Left hindlimb (tissue), 1 donor: Measurements from ENCODE around the gene MATN1.
A peak's percentile ranks its signal among the peaks of the same experiment; 100 is the strongest.
"Not testable (repeated sequence)": the region's sequence is repeated elsewhere in the genome, so short reads cannot be mapped to it uniquely, and the experiment has no call there.

Experiments
- DNase-seq: peaks from one replicate; pipeline ENCODE4 v3.0.0-alpha.2; 2018

Gene MATN1, protein sequence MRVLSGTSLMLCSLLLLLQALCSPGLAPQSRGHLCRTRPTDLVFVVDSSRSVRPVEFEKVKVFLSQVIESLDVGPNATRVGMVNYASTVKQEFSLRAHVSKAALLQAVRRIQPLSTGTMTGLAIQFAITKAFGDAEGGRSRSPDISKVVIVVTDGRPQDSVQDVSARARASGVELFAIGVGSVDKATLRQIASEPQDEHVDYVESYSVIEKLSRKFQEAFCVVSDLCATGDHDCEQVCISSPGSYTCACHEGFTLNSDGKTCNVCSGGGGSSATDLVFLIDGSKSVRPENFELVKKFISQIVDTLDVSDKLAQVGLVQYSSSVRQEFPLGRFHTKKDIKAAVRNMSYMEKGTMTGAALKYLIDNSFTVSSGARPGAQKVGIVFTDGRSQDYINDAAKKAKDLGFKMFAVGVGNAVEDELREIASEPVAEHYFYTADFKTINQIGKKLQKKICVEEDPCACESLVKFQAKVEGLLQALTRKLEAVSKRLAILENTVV

DNA sequence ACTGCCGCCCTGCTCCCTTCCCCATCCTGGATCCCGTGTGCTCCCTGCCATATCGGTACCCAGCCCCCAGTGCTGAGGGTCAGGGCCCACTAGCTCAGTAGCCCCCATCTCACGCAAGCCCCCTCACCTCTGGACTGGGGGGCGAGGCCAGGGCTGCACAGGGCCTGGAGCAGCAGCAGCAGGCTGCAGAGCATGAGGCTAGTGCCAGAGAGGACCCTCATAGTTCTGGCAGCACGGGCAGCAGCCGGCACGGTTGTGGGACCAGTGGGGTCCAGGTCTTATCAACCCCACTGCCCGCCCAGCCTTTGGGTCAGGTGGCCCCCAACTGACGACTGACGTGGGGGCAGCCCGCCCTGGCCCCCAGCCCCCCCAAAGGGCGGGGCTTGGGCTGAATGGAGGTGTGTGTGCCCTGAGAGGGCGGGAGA lies at the start of gene MATN1:
TSS of gene MATN1 (minus strand) at position 255 of the 425 bp plus-strand sequence. CDS start at position 221, 34 bp downstream.
- DNase-seq = no peak

DNA sequence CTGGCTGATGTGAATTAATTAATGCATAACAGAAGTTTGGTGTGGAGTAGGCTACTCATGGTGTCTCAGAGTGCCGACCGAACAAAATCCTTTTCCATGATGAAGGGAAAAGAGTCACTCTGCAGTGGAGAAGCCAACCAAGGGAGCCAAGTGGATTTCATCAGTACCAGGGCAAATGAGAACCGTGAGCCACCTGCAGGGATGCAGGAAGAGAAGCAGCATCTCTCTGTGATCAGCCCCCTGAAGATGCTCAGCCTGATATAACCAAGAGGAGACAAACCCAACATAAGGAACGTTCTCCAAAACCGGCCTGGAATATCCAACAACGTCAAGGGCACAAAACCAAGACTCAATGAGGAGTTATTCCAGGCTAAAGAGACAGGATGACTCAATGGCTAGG lies 47.6 kb upstream of the MATN1 start:
- DNase-seq = no peak

DNA sequence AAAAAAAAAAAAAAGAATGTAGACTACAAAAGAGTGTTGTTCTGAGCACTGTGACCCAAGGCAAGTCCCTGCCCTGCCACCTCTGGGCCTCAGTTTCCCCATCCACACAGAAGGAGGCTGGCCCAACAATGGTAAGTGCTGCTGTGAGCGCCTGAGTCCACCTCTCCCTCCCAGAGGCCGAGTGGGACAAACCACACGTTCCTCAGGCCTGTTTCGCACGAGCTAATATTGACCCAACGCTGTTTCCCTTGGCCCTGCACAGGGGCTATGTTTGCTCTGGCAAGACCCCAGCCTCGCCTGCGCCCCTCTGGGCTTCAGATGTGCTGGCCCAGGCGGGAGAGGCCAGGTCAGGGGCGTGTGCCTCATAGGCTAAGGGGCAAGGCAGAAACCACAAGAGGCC lies 46.8 kb upstream of the MATN1 start:
- DNase-seq = peak; percentile 70

DNA sequence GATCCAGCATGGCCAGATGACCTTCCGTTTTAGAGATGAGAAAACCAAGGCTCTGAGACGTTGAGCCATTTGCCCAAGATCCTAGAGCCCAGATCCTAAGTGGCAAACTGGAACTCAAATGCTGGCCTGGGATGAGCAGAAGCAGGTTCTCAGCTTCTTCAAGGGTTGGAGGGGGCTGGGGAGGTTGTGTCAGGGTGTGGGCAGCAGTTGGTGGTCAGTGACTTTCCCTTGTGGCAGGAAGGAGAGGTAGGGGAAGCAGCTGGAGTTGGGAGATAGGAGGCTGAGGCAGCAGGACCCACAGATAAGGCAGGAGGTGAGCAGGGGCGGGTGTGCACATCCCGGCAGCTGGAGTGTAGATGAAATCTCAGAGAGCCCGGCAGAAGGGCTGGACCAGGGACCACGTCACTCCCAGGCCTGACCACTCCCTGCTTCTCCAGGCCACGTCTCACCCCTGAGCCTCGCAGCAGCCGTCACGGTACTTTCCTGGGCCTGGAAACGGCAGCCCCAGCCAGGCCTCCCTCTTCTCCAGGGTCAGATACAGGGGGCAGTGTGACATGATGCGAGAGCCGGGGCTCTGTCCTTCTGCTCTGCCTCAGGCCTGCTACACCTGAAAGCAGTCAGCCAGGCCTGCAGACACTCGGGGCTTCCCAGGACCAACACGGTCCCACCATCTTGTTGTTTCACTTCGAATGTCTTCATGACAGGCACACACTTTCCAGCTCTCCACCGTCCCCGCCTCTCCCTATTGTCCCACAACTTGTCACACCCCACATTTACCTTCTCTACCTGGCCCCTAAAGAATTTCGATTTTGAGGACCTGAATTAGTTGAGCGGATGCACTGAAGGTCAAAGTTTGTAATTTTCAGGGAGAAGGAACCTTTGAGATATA lies 45.7 kb upstream of the MATN1 start:
- no peak for DNase-seq

DNA sequence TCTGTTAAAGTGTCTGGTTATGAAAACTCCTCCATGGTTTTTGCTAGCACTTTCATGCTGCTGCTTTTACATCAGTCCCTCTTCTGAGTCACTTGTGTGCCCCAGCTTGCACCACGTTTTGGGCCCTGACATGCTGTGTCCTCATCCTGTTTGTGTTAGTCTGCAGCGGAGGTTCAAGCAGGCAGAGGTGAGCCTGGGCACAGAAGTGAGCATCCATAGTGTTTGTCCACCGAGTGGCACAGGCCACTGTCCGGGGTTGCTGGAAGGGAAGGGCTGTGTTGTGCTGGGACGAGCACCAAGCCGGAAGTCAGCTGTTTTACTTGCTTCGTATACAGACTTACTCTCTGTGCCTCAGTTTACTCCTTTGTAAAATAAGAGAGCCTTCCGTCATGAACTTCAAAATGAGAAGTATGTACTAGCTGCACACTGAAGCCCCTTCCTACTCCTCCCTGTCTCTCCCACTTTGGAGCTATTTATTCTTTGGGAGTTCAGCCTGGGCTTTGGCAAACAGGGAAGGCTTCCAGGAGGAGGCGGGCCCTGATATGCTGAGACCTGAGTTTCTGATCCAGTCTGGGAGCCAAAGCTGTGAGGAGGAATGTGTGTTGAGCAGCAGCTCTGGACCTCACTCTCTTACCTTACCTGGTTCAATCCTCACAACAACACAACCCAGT lies 44.9 kb upstream of the MATN1 start:
- no peak for DNase-seq

DNA sequence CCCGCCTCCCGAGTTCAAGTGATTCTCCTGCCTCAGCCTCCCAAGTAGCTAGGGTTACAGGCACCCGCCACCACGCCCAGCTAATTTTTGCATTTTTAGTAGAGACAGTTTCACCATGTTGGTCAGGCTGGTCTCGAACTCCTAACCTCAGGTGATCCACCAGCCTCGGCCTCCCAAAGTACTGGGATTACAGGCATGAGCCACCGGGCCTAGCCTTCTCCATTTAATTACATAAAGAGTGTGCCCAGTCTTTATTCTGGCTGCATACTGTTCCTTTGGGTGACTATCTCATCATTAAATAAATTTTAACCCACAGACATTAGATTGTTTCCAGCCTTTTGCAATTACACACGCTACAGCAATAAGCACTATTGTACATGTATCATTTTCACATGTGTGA lies 43.6 kb upstream of the MATN1 start:
- not testable (repeated sequence) for DNase-seq

DNA sequence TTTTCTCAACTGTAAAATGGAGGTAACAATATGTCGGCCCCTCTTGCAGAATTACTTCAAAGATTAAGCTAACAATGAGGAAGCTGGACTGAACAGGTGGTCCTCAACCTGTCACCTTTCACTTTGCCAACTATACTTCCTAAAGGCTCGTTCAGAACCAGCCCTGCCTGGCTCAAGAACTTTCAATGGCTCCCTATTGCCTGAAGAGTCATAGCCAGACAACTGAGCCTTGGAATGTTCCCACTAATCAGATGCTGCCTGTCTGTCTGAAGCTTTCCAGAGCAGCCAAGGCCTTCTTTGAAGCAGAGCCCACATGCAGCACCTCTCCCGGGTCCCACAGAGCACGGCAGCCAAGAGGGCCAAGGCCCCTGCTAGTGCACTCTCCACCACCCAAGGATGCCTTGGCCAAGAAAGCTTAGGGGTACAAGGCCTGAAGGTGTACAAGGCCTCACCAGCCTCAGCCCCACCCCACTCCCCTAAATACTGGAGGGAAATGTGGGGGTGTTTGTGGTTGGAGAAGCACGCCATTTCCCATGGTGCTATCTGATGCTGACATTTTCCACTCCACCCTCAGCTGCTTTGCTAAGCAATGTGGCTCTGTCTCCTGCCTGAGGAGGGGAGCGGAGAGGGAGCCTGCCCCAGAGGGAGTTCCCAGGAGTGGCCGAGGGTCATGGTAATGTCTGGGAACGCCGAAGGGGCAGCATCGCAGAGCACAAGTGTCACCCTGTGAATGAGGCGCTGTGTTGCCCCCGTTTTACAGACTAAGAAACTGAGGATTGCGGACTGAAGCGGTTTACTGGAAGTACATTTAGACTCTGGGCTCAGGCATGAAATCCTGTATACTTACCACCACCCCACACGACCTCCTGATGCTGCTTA lies 42.4 kb upstream of the MATN1 start:
- no peak for DNase-seq

DNA sequence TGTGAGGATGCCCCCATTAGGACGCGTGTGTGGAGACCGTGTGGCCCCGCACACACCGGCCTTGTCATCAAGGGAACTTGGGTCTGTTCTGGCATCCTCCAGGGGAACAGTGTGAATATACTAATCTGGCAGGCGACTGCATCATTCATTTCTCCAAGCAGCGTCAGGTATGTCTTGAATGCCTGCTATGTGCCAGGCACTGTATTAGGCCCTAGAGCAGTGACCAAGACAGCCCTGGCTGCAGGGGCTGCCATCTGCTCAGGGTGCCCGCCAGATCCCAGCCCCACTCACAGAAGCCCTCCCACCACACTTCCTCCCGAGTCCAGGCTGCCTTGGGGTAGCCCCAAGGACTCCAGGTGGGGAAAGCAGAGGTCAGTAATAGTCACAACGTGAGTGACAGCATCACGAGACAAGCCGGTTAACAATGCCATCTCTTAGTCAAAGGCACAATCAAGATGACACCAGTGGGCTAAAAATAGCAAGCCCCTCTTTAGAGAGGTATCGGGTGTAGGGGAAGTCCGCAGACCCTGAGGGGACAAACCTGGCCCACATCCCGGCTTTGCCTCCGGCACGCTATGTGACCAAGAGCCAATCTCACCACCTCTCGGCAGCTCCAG lies 41.7 kb upstream of the MATN1 start:
- no peak for DNase-seq

DNA sequence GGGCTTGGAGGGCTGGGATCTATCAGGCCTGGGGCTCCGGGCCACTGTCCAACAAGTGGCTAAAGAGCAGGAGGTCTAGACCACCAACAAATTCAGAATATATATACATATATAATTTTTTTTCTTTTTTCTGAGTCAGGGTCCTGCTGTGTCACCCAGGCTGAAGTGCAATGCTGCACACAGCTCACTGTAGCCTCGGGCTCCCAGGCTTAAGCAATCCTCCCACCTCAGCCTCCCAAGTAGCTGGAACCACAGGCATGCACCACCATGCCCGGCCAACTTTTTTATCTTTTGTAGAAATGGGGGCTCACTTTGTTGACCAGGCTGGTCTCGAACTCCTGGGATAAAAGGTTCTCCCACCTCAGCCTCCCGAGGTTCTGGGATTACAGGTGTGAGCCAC lies 41.0 kb upstream of the MATN1 start:
- no peak for DNase-seq

DNA sequence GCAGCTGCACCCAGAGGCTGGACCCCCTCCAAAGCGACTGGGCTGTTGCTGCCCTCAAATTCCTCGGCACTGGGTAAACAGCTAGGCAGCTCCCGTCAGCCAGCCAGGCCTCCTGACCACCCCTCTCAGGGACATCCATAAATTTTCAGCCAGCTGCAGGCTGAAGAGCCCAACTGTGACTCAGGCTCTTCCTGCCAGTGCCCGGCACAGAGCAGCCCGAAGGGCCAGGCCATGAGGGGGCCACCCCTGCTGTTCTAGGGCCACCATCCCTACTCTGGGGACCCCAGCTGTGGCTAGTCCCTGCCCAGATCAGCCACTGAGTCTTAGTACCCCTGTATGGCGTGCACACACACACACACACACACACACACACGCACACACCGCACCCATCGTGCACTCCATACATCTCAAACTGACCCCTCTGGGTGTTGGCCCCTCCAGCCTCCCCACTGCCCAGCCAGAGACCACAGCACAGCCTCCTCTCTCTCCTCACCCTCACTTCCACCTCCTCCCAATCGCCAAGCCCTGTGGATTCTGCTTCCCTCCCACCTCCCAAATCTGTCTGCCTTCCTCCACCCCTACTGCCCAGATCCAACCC lies 40.4 kb upstream of the MATN1 start:
- DNase-seq = peak; percentile 73

DNA sequence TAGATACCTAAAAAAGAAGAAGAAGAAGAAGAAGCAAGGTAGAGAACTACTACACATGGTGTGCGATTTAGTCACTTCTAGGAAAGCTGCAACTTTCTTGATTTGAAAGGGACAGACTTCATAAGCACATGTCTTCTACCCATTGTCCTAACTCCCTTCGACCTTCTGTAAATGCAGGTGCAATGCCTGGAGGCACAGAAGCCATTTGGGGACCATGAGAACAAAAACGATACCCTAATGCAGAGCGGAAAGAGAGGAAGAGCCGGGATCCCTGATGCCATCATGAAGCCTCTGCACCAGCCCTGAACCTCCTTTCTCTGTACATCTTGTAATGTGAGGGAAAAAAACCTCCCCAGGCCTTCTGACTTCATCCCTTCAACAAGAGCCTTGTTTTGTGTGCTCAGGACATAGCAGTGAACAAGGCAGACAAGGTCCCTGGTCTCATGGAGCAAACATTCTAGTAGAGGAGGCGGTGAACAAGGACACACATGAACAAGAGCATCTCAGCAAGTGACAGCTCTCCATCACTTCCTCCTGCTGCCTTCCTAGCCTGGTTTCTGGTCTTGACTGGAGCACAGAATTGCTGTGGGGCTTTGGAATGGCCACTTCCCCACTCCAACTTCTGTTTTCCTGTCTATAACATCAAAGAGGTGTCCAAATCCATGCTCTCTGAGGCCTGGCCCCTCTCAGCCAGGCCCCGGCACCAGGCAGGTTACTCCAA lies 39.7 kb upstream of the MATN1 start:
- DNase-seq = no peak

DNA sequence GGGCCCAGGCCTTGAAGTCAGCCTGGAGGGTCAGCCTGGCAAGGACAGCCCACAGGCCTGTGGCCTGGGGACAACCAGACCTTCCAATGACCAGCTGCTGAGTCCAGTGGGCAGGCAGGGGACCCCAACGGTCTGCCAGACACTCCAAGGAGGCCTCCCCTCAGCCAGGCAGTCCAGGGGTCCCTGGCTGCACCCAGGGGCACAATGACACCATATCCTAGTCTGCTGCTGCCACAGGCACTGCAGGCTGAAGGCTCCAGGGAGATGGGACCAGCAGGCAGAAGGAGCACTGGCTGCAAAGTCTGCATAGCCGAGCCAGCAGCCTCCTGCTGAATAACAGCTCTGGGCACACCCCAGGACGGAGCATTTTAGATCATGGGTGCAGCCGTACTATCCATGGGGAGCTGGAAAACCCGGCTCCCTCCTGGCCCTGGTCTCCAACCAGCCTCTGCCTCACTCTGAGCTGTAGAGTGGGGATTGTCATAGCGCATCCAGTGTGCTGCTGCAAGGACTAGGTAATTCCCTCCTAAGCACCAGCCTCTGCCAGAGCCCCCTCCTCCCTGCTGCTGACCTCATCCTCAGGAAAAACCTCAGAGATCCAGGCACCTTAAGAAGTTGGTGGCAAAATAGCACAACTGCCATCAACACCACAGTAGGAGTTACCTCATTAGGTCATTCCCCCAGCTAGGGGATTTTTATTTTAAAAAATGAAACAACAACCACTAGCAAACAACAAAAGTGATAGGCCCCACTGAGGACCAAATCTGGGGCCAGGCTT lies 39.0 kb upstream of the MATN1 start:
- DNase-seq = no peak

DNA sequence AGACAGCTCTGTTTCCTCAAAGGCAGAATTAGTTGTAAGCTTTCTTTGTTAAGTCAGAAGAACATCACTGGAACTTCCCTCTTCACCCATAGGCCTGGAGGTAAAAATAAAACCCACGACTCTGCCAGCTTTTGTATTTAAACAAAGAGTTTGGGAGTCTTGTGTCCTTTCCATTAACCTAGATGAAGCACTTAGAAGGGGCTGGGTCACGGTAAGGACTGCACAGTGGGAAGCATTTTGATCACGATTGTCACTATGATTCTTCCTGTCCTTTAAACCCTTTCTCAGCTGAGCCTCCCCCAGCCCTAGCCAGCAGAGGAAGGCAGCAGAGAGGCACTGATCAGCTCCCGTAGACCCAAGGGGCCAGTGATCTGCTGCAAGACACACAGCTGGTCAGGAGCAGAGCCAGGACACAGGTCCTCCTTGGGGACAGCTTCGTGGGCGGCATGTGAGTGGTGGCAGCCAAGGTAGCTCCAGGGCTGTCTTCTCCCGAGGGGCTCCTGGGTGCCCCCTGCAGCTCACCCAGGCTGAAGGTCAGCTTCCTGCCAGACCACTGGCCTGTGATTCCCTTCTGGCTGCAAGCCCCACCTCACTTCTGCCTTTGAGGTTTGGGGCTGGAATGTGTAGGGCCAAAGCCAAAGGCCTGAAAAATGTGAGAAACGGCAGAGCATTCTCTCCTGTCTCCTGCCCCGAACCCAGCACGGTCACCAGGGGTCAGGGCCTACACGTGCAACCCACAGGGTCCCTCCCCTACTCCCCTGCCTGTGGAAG lies 38.2 kb upstream of the MATN1 start:
- DNase-seq = no peak

DNA sequence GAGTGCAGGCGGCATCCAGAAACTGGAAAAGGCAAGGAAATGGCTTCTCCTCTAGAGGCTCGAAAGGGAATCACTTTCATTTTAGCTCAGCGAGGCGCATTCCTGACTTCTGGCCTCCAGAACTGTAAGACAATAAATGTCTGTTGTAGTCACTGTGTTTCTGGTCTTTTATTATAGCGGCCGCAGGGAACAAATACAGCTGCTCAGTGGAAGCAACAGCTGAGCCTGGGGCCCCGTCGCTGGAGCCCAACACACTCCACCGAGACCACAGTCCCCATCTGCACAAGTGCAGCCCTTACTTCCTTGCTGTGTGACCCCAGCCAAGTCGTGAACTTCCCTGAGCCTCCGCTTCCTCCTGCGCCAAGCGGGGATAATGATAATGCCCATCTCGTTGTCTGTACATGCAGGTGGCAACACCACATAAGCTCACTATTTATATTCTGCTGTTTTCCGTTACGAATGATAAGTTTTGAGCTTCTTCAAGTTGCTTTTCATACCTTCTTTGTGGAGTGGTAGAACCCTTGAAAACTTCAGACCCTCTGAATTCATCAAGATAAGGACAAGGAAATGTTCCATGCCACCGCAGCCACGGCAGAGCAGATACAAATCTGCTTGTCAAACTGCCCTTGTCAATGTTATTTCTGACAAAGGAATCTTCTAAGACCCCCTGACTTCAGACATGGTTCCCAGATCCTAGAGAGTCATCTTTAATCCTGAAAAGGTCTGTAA lies 37.4 kb upstream of the MATN1 start:
- peak; percentile 58 for DNase-seq

DNA sequence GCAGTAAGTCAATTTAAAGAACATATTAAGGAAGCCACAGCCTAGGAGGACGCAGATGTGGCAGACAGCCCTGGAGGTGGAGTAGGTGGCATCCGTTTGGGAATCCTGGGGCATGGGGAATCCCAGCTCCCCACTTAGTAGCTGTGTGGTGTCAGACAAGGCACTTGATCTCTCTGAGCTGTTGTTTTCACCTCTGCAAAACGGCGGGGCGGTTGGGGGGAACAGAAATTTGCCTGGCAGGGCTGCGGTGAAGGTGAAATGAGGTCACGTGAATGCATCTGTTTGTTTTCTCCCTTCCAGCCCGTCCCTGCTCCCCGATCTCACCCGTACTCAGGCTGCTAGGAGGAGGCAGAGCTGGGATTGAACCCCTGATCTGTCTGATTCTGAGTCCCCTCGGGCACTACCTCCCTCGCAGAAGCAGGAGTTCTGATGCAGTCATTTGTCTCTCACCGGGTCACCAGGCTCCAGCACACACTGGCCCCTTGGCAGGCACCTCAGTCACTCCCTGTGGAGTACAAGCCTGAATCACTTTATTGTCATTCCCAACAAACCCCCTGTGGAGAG lies 36.4 kb upstream of the MATN1 start:
- DNase-seq = no peak

DNA sequence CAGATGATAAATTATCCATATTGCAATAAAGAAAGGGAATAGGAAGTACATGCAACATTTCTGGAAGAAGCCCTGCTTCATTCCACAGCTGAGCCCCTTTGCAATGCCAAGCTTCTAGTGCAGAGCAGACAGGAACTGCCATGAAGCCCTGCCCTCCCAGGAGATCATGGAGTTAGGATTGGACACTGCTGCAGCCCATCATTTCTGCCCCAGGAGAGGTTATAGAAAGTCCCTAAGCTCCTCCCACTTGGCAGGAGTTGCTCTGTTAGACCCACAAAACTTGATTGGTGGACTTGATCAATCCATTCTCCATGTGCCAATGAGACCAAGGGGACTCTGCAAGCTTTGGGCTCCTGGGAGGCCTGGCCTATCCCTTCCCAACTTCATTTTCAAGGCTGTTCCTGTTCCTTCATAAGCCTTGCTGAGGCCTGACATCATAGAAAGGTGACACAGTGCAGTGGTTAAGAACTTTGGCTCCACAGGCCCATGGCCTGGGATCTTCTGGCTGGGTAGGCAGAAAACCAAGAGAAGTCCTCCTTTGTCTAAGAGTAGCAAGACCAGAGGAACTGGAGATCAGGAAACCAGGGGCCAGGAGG lies 35.5 kb upstream of the MATN1 start:
- DNase-seq = no peak

DNA sequence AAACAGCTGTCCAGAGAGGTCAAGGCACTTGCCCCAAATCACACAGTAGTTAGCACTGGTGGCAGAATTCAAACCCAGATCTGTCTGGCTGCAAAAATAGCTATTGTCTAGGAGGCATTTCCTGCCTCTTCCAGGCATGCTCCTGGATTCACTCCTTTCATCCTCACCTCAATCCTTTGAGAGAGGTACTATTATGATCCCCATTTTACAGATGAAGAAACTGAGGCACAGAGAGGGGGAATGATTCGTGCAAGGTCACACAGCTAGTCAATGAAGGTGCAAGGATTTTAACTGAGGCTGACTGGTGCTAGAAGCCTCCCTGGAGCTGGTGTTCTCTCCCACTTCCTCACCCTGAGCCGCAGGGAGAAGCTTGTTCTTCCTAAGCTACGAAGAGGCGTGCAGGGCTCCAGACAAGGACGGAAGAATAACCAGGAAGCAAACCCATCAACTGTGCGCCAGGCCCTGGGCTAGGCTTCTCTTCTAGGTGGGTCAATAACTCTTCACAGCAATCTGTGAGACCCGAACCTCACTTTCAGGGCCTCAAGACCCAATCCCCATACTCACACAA lies 34.8 kb upstream of the MATN1 start:
- no peak for DNase-seq
